ENCODE measurements around the gene GMFB.

Gene GMFB

GRCh38 chr14:54425537-54426274, 63.1 kb downstream of the GMFB start:
- no peak for DNase-seq (ENCODE audit: low read depth)

GRCh38 chr14:54425068-54425467, 63.7 kb downstream of the GMFB start:
- DNase-seq (ENCODE audit: low read depth), result no peak
